Calu3 (cell line): ENCODE data around the gene CYGB. TPM values are rescaled to one million over a fixed set of nuclear protein-coding genes. Genes with fewer than 3 reads are reported as not detected.
A peak's percentile ranks its signal among the peaks of the same experiment; 100 is the strongest.
"Not testable (repeated sequence)": the region's sequence is repeated elsewhere in the genome, so short reads cannot be mapped to it uniquely, and the experiment has no call there.

ENCODE experiments used
- BruUV-seq: library from RNA; stranded (reverse); fragments of 400-500 nt; replicated peaks from 2 replicates; lab custom pipeline; 2021; lab: Mats Ljungman, UMichigan
- CTCF ChIA-PET: fragments of 300-600 bp; sonication (Branson Sonifier 250); formaldehyde crosslinking; loops from one replicate; lab custom pipeline; 2022; ENCODE audit warnings: antibody characterized with exemption; lab: Charles Lee
- DNase-seq: peaks from one replicate; pipeline ENCODE4 v3.0.0; 2022
- H3K27ac Mint-ChIP-seq: one replicate; pipeline ENCODE4 v1.8.0; 2022; ENCODE audit warnings: mixed read lengths; ENCODE audit not compliant: unreplicated experiment
- H3K27me3 Mint-ChIP-seq: one replicate; pipeline ENCODE4 v1.8.0; 2022; ENCODE audit warnings: mixed read lengths; ENCODE audit not compliant: unreplicated experiment
- H3K36me3 Mint-ChIP-seq: one replicate; pipeline ENCODE4 v1.8.0; 2022; ENCODE audit warnings: mild to moderate bottlenecking, moderate library complexity, mixed read lengths; ENCODE audit not compliant: insufficient read depth, unreplicated experiment
- H3K4me1 Mint-ChIP-seq: one replicate; pipeline ENCODE4 v1.8.0; 2022; ENCODE audit warnings: mild to moderate bottlenecking, low read depth, mixed read lengths; ENCODE audit not compliant: unreplicated experiment
- H3K4me3 Mint-ChIP-seq: one replicate; pipeline ENCODE4 v1.8.0; 2022; ENCODE audit warnings: mild to moderate bottlenecking, low read depth, moderate library complexity, mixed read lengths; ENCODE audit not compliant: unreplicated experiment
- H3K9me3 Mint-ChIP-seq: one replicate; pipeline ENCODE4 v1.8.0; 2022; ENCODE audit warnings: low read depth, mixed read lengths; ENCODE audit not compliant: unreplicated experiment
- intact Hi-C: fragments of 100-400 bp; cut with micrococcal nuclease; formaldehyde crosslinking; loops from one replicate; pipeline ENCODE4 v1.10.0; 2022; ENCODE audit not compliant: unreplicated experiment
- total RNA-seq: library from RNA; stranded (reverse); gene quantifications from 2 replicates; pipeline ENCODE4 v1.2.3, GENCODE V29; 2022
- TF ChIP-seq, protein P1 (sequence below): fragments of 200-600 bp; IDR thresholded peaks from one replicate; pipeline ENCODE4 v1.8.0; 2022; ENCODE audit warnings: antibody characterized with exemption; ENCODE audit not compliant: unreplicated experiment

The CYGB gene
- total RNA-seq, 1 experiment from 2014 or later: not detected

DNA sequence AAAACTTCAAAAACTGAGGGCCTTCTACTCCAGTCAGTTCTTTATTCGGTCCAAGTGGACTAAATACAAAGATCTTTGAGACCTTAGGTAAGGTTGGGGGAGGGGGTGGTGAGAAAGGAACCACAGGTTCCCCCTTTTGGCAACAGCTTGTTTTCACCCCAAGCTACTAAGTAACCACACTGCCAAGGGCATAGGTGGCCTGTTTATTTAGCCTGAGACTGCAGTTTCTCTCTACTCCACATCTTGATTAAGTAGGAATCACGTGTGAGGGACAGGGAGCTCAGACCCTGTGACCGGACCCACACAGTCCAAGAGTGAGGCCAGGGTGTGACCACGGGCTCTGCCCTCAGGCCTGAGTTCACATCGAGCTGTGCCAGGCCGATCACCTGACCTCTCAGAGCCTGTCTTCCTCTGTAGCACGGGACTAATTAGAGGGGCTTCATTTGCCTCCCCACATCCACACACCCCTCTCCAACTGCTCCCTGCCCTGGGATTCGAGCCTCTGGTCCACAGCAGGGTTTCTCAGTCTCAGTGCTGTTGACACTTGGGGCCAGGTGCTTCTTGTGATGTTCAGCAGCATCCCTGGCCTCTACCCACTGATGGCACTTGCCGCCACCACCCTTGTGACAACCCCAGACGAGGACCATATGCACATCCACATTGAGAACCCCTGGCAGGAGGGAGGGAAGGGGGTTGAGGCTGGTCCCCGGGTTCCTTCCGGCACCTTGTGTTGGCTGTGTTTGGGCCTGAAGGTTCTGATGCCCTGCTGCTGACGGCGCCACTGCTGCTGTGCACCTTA lies 30.3 kb upstream of the CYGB start:
- peaks cover 64% of the 10 kb centered on the region for H3K36me3 Mint-ChIP-seq
- peaks cover 54% of the 10 kb centered on the region for H3K4me1 Mint-ChIP-seq
- H3K27ac Mint-ChIP-seq: peak overlapping the region; percentile 83
- no TSS peak for BruUV-seq
- H3K4me3 Mint-ChIP-seq: peak overlapping the region; percentile 34
- CTCF ChIA-PET: interaction anchor here (0.9 to 2.9 kb wide), 5 partner anchors 10 to 103 kb away, joined by 3 to 13 read pairs (median 4); partner anchors contain the start of gene ST6GALNAC2
- H3K9me3 Mint-ChIP-seq: no peaks in the 10 kb centered on the region
- peak; percentile 37 for DNase-seq
- no peaks in the 10 kb centered on the region for H3K27me3 Mint-ChIP-seq
- TF ChIP-seq, protein P1, sequence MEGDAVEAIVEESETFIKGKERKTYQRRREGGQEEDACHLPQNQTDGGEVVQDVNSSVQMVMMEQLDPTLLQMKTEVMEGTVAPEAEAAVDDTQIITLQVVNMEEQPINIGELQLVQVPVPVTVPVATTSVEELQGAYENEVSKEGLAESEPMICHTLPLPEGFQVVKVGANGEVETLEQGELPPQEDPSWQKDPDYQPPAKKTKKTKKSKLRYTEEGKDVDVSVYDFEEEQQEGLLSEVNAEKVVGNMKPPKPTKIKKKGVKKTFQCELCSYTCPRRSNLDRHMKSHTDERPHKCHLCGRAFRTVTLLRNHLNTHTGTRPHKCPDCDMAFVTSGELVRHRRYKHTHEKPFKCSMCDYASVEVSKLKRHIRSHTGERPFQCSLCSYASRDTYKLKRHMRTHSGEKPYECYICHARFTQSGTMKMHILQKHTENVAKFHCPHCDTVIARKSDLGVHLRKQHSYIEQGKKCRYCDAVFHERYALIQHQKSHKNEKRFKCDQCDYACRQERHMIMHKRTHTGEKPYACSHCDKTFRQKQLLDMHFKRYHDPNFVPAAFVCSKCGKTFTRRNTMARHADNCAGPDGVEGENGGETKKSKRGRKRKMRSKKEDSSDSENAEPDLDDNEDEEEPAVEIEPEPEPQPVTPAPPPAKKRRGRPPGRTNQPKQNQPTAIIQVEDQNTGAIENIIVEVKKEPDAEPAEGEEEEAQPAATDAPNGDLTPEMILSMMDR: no peak
- intact Hi-C loops: no loop called here

GRCh38 chr17:76566988-76567431 lies 29.5 kb upstream of the CYGB start:
- peak overlapping the region; percentile 83 for H3K27ac Mint-ChIP-seq
- no peak overlapping the region for H3K4me3 Mint-ChIP-seq
- peaks cover 56% of the 10 kb centered on the region for H3K4me1 Mint-ChIP-seq
- no peaks in the 10 kb centered on the region for H3K9me3 Mint-ChIP-seq
- intact Hi-C loops: no loop called here
- H3K27me3 Mint-ChIP-seq: no peaks in the 10 kb centered on the region
- TF ChIP-seq, protein P1: no peak
- H3K36me3 Mint-ChIP-seq: peaks cover 71% of the 10 kb centered on the region
- BruUV-seq: no TSS peak
- CTCF ChIA-PET: interaction anchor here (1.0 to 2.9 kb wide), 4 partner anchors 10 to 57 kb away, joined by 3 to 13 read pairs (median 8); partner anchors contain the start of gene ST6GALNAC2
- DNase-seq: no peak

DNA sequence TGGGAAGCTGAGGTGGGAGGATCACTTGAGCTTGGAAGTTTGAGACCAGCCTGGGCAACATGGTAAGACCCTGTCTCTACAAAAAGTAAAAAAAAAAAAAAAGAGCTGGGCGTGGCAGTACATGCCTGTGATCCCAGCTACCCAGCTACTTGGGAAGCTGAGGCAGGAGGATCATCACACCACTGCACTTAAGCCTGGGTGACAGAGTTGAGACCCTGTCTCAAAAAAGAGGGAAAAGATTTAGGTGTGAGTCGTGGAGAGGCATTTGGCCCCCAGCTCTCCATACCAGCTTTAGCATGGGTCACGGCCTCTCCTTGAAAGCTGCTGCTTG lies 29.1 kb upstream of the CYGB start:
- H3K36me3 Mint-ChIP-seq: peaks cover 75% of the 10 kb centered on the region
- CTCF ChIA-PET: interaction anchor here (1.9 to 2.9 kb wide), 2 partner anchors 9 to 19 kb away, joined by 12 to 13 read pairs; partner anchors contain the start of gene ST6GALNAC2
- H3K4me1 Mint-ChIP-seq: peaks cover 60% of the 10 kb centered on the region
- H3K27ac Mint-ChIP-seq: peak overlapping the region; percentile 83
- H3K4me3 Mint-ChIP-seq: no peak overlapping the region
- no peaks in the 10 kb centered on the region for H3K9me3 Mint-ChIP-seq
- no TSS peak for BruUV-seq
- no peak for DNase-seq
- TF ChIP-seq, protein P1: no peak
- no peaks in the 10 kb centered on the region for H3K27me3 Mint-ChIP-seq
- intact Hi-C loops: no loop called here

GRCh38 chr17:76565728-76566612 lies 28.5 kb upstream of the CYGB start:
- TF ChIP-seq, protein P1: peak; percentile 20
- H3K4me3 Mint-ChIP-seq: peak overlapping the region; percentile 17
- no peaks in the 10 kb centered on the region for H3K9me3 Mint-ChIP-seq
- peaks cover 81% of the 10 kb centered on the region for H3K36me3 Mint-ChIP-seq
- H3K27ac Mint-ChIP-seq: peak overlapping the region; percentile 83
- CTCF ChIA-PET: interaction anchor here (1.9 to 2.9 kb wide), 2 partner anchors 9 to 19 kb away, joined by 12 to 13 read pairs; partner anchors contain the start of gene ST6GALNAC2
- no TSS peak for BruUV-seq
- H3K4me1 Mint-ChIP-seq: peaks cover 63% of the 10 kb centered on the region
- DNase-seq: no peak
- H3K27me3 Mint-ChIP-seq: no peaks in the 10 kb centered on the region
- intact Hi-C loops: no loop called here

- H3K27me3 Mint-ChIP-seq, H3K9me3 Mint-ChIP-seq, H3K4me3 Mint-ChIP-seq, BruUV-seq, DNase-seq, intact Hi-C loops: not testable (repeated sequence)
- CTCF ChIA-PET: interaction anchor here (2.9 kb wide), 1 partner anchor 20 kb away, joined by 12 read pairs; the partner anchor contains the start of gene ST6GALNAC2
- Mint-ChIP-seq H3K27ac (peak overlapping the region; percentile 83), H3K36me3 (peaks cover 88% of the 10 kb centered on the region), H3K4me1 (peaks cover 55% of the 10 kb centered on the region)
Measured at GRCh38 chr17:76564991-76565727, 27.6 kb upstream of the CYGB start.
